ENCODE results near the gene CLEC16A. TPM values are rescaled to one million over a fixed set of nuclear protein-coding genes. Genes with fewer than 3 reads are reported as not detected.

The CLEC16A gene
- total RNA-seq, 1 donor from 2014 or later = 58.1 TPM

DNA sequence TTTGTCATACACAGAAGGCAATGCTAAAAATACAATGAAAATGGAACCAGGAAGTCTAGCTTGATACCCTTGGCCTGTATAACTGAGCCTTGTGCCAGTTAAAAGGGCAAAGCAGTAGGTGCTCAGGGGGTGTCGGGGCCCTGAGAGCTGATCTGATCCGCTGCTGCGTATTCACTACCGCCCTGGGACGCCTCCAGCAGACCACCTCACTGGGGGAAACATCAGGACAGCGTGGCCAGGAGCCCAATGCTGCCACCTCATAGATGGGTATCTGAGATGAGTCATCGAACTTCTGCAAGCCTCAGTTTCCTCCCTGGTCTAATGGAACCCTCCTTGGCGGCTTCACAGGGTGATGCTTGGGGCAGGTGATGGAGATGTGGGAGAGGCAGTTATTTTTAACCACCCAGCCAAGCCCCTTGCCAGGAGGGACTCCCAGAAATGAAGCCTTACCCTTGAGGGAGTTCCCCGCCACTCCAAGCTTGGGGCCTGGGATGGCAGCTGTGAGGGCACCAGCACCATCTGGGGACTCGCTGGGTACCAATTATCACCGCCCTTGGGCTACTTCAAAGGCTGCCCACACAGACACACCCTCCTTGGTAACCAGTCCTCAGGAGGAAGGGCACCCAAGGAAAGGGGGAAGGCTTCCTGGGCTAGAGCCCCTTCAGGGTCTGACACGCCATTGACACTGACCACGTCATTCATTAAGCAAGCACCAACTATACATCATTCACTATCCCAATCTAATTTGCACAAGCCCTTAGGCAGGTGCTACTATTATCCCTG, 9.8 kb upstream of the CLEC16A start:
- Mint-ChIP-seq H3K36me3 (ENCODE audit: low read depth, unreplicated experiment) (peaks cover 6% of the 10 kb centered on the region), H3K4me1 (ENCODE audit: unreplicated experiment) (peaks cover 32% of the 10 kb centered on the region), H3K9me3 (ENCODE audit: unreplicated experiment) (no peaks in the 10 kb centered on the region), H3K4me3 (ENCODE audit: unreplicated experiment) (no peak overlapping the region), H3K27me3 (ENCODE audit: unreplicated experiment) (peaks cover 2% of the 10 kb centered on the region), H3K27ac (ENCODE audit: unreplicated experiment) (no peak overlapping the region)
- no peak for DNase-seq (ENCODE audit: low spot score)
- TF ChIP-seq, protein P1, sequence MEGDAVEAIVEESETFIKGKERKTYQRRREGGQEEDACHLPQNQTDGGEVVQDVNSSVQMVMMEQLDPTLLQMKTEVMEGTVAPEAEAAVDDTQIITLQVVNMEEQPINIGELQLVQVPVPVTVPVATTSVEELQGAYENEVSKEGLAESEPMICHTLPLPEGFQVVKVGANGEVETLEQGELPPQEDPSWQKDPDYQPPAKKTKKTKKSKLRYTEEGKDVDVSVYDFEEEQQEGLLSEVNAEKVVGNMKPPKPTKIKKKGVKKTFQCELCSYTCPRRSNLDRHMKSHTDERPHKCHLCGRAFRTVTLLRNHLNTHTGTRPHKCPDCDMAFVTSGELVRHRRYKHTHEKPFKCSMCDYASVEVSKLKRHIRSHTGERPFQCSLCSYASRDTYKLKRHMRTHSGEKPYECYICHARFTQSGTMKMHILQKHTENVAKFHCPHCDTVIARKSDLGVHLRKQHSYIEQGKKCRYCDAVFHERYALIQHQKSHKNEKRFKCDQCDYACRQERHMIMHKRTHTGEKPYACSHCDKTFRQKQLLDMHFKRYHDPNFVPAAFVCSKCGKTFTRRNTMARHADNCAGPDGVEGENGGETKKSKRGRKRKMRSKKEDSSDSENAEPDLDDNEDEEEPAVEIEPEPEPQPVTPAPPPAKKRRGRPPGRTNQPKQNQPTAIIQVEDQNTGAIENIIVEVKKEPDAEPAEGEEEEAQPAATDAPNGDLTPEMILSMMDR (IDR thresholded peaks at IDR 0.05; ENCODE audit: unreplicated experiment) = no peak

DNA sequence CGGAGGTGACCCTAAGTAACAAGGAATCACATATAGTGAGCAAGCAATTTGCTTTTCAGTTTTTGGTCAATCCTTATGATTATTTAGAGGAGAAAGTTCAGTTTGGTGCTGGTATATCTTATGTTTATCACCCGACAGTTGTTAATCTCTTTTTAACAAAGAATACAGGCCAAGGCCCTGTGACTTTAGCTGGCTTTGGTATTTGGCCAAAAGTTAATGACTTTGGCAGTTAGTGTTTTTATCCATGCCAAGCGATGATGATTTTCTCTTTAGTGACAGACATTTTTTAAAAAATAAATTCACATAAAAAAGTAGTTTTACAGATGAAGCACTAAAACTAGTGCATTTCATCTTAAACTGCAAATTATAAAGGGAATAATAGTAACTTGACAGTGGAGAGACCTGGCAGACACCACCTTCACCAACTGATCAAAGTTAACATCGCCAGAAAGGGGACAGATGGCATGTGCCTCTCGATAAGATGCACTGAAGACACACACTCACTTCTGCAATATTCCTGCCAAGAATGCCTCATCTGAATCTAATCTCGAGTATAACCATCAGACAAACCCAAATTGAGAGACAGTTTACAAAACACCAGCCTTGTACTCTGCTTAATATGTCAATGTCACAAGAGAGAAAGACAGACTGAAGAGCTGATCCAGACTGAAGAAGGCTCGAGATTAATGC, 9.0 kb upstream of the CLEC16A start:
- Mint-ChIP-seq H3K36me3 (ENCODE audit: low read depth, unreplicated experiment) (peaks cover 10% of the 10 kb centered on the region), H3K27ac (ENCODE audit: unreplicated experiment) (no peak overlapping the region), H3K27me3 (ENCODE audit: unreplicated experiment) (peaks cover 5% of the 10 kb centered on the region), H3K9me3 (ENCODE audit: unreplicated experiment) (no peaks in the 10 kb centered on the region), H3K4me3 (ENCODE audit: unreplicated experiment) (no peak overlapping the region), H3K4me1 (ENCODE audit: unreplicated experiment) (peaks cover 37% of the 10 kb centered on the region)
- DNase-seq (ENCODE audit: low spot score) = no peak
- TF ChIP-seq, protein P1 (IDR thresholded peaks at IDR 0.05; ENCODE audit: unreplicated experiment) = no peak

DNA sequence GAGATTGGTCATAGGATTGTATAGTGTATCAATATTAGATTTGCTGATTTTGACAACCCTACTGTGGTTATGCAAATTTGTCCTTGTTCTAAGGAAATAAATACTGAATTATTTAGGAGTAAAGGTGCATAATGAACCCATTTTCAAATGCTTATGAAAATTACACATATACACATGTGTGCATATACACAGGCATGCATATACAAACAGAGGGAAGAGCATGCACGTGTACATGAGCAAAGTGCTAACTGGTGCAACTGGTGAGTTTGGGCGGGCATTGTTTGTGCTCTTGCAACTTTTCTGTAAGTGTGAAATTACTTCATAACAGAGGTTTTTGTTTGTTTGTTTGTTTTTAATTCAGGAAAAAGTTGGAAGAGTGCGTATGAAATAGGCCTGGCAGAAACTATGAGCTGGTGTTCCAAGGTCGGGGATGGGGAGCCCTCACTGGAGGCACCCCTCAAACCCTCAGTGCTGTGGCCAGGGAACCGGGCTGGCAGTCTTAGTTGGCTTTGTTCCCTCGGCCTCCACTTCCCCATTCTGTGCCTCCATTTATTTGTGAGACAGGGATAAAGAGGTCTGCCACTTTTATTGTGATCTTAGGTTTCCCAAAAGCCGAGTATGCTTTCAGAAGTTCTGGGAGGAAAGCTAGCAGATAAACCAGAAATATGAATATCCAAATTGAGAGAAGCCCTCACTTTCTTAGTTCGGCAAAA, 7.9 kb upstream of the CLEC16A start:
- no peak overlapping the region for H3K4me3 Mint-ChIP-seq (ENCODE audit: unreplicated experiment)
- TF ChIP-seq, protein P1 (IDR thresholded peaks at IDR 0.05; ENCODE audit: unreplicated experiment) = no peak
- H3K36me3 Mint-ChIP-seq (ENCODE audit: low read depth, unreplicated experiment) = peaks cover 10% of the 10 kb centered on the region
- peaks cover 8% of the 10 kb centered on the region for H3K27me3 Mint-ChIP-seq (ENCODE audit: unreplicated experiment)
- peaks cover 47% of the 10 kb centered on the region for H3K4me1 Mint-ChIP-seq (ENCODE audit: unreplicated experiment)
- H3K9me3 Mint-ChIP-seq (ENCODE audit: unreplicated experiment) = no peaks in the 10 kb centered on the region
- H3K27ac Mint-ChIP-seq (ENCODE audit: unreplicated experiment) = peak overlapping the region; percentile 9
- no peak for DNase-seq (ENCODE audit: low spot score)

DNA sequence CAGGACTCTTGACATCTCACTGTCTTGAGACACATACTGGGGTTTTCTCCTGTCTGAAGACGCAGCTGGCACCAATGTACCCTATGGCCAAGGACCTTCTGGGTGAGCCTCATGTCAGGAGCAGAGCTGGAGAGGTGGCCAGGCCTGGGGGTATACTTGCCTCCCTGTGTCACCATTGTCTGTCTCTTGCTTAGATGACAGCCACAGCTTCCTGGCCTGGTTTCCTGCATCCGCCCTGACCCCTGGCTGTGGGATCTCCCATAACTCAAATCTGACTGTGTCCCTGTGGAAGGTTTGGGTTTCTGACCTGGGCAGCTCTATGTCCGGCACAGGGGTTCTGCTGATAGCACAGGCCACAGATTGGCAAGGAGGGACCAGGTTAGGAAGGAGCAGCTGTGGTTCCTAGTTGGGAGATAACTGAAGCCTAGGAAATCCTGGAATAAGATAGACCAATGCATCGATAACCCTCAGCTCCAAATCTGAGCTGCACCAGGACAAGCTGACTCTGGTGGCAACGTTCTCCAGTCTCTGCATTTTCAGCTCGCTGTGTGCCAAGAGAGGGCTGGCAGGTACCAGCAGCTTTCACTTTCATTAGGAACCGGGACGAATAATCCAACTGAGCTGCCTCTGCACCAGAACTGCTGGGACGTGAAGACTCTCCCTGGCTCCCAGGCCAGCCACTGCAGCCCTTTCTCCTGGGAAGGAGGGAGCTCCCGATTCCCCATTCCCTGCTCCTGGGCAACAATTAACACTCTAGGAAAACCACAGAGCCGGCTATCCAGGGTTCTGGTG, 7.1 kb upstream of the CLEC16A start:
- DNase-seq (ENCODE audit: low spot score) = no peak
- peaks cover 49% of the 10 kb centered on the region for H3K4me1 Mint-ChIP-seq (ENCODE audit: unreplicated experiment)
- no peaks in the 10 kb centered on the region for H3K9me3 Mint-ChIP-seq (ENCODE audit: unreplicated experiment)
- peaks cover 10% of the 10 kb centered on the region for H3K27me3 Mint-ChIP-seq (ENCODE audit: unreplicated experiment)
- H3K36me3 Mint-ChIP-seq (ENCODE audit: low read depth, unreplicated experiment) = peaks cover 10% of the 10 kb centered on the region
- no peak overlapping the region for H3K4me3 Mint-ChIP-seq (ENCODE audit: unreplicated experiment)
- H3K27ac Mint-ChIP-seq (ENCODE audit: unreplicated experiment) = peak overlapping the region; percentile 59
- TF ChIP-seq, protein P1 (IDR thresholded peaks at IDR 0.05; ENCODE audit: unreplicated experiment) = no peak
